H9 (cell line): ENCODE data around the gene CDH13. TPM values are rescaled to one million over a fixed set of nuclear protein-coding genes. Genes with fewer than 3 reads are reported as not detected.

Experiments
- DNase-seq: peaks from one replicate; pipeline ENCODE4 v3.0.0-alpha.2; 2017
- H2AFZ ChIP-seq: one replicate; pipeline ENCODE4 v1.6.1; 2013; ENCODE audit warnings: mild to moderate bottlenecking, low read length, control low read depth, moderate library complexity
- H2AK5ac ChIP-seq: 2 replicates; pipeline ENCODE4 v1.6.1; 2013; ENCODE audit warnings: low read length, control low read depth, mixed read lengths; ENCODE audit not compliant: insufficient read length
- H2BK120ac ChIP-seq: one replicate; pipeline ENCODE4 v1.6.1; 2013; ENCODE audit warnings: low read depth, mild to moderate bottlenecking, low read length, control low read depth, inconsistent platforms; ENCODE audit not compliant: poor library complexity, severe bottlenecking
- H2BK12ac ChIP-seq: 2 replicates; pipeline ENCODE4 v1.6.1; 2013; ENCODE audit warnings: low read length, control low read depth, mixed read lengths, low read depth; ENCODE audit not compliant: insufficient read length
- H2BK15ac ChIP-seq: 2 replicates; pipeline ENCODE4 v1.6.1; 2013; ENCODE audit warnings: low read depth, low read length, control low read depth
- H2BK20ac ChIP-seq: one replicate; pipeline ENCODE4 v1.6.1; 2013; ENCODE audit warnings: low read depth, mild to moderate bottlenecking, low read length, control low read depth, inconsistent platforms; ENCODE audit not compliant: poor library complexity, severe bottlenecking
- H2BK5ac ChIP-seq: 2 replicates; pipeline ENCODE4 v1.6.1; 2013; ENCODE audit warnings: low read length, control low read depth, mixed read lengths; ENCODE audit not compliant: insufficient read length
- H3K14ac ChIP-seq: 2 replicates; pipeline ENCODE4 v1.6.1; 2013; ENCODE audit warnings: low read length, control low read depth; ENCODE audit not compliant: insufficient read depth
- H3K18ac ChIP-seq: 2 replicates; pipeline ENCODE4 v1.6.1; 2013; ENCODE audit warnings: low read depth, mild to moderate bottlenecking, mixed read lengths, low read length, control low read depth; ENCODE audit not compliant: insufficient read length
- H3K23ac ChIP-seq: 2 replicates; pipeline ENCODE4 v1.6.1; 2013; ENCODE audit warnings: low read length, control low read depth, mixed read lengths, low read depth; ENCODE audit not compliant: insufficient read length
- H3K23me2 ChIP-seq: 2 replicates; pipeline ENCODE4 v1.6.1; 2013; ENCODE audit warnings: low read depth, mild to moderate bottlenecking, mixed read lengths, low read length, control low read depth; ENCODE audit not compliant: insufficient read length, poor library complexity, severe bottlenecking
- H3K27ac ChIP-seq: 2 replicates; pipeline ENCODE4 v1.5.1; 2013; ENCODE audit warnings: low read length, control low read depth, mixed read lengths, low read depth; ENCODE audit not compliant: insufficient read length
- H3K27me3 ChIP-seq: 2 replicates; pipeline ENCODE4 v1.6.1; 2013; ENCODE audit warnings: low read length, control low read depth, inconsistent platforms; ENCODE audit not compliant: insufficient read depth
- H3K4ac ChIP-seq: 2 replicates; pipeline ENCODE4 v1.6.1; 2013; ENCODE audit warnings: low read depth, mild to moderate bottlenecking, control low read depth, inconsistent platforms, low read length, moderate library complexity
- H3K4me1 ChIP-seq: 2 replicates; pipeline ENCODE4 v1.6.1; 2013; ENCODE audit warnings: low read length, control low read depth, inconsistent platforms; ENCODE audit not compliant: insufficient read depth
- H3K4me2 ChIP-seq: 2 replicates; pipeline ENCODE4 v1.6.1; 2013; ENCODE audit warnings: low read length, control low read depth, mixed read lengths; ENCODE audit not compliant: insufficient read length, insufficient read depth
- H3K56ac ChIP-seq: 2 replicates; pipeline ENCODE4 v1.6.1; 2013; ENCODE audit warnings: low read depth, mild to moderate bottlenecking, mixed read lengths, low read length, control low read depth; ENCODE audit not compliant: insufficient read length
- H3K79me1 ChIP-seq: 2 replicates; pipeline ENCODE4 v1.6.1; 2013; ENCODE audit warnings: low read depth, mild to moderate bottlenecking, moderate library complexity, low read length, control low read depth, inconsistent platforms; ENCODE audit not compliant: insufficient read depth, poor library complexity, severe bottlenecking
- H3K79me2 ChIP-seq: 2 replicates; pipeline ENCODE4 v1.6.1; 2013; ENCODE audit warnings: low read length, control low read depth, inconsistent platforms; ENCODE audit not compliant: insufficient read depth
- H3K9ac ChIP-seq: 2 replicates; pipeline ENCODE4 v1.6.1; 2013; ENCODE audit warnings: low read length, control low read depth, mixed read lengths; ENCODE audit not compliant: insufficient read length; ENCODE audit errors: extremely low read depth
- H3K9me3 ChIP-seq: one replicate; pipeline ENCODE4 v1.6.1; 2013; ENCODE audit warnings: low read depth, low read length, inconsistent platforms; ENCODE audit not compliant: control insufficient read depth
- H3T11ph ChIP-seq: one replicate; pipeline ENCODE4 v1.6.1; 2013; ENCODE audit warnings: mild to moderate bottlenecking, low read length, control low read depth, inconsistent platforms
- H4K20me1 ChIP-seq: one replicate; pipeline ENCODE4 v1.6.1; 2013; ENCODE audit not compliant: control insufficient read depth, insufficient read length, insufficient read depth
- H4K5ac ChIP-seq: 2 replicates; pipeline ENCODE4 v1.6.1; 2013; ENCODE audit warnings: low read depth, mild to moderate bottlenecking, mixed read lengths, low read length, control low read depth; ENCODE audit not compliant: insufficient read length
- H4K8ac ChIP-seq: replicated peaks from 2 replicates; pipeline ENCODE4 v1.6.1; 2013; ENCODE audit warnings: low read length, control low read depth, mixed read lengths, low read depth; ENCODE audit not compliant: insufficient read length
- H4K91ac ChIP-seq: 2 replicates; pipeline ENCODE4 v1.6.1; 2013; ENCODE audit warnings: low read depth, mild to moderate bottlenecking, moderate library complexity, mixed read lengths, low read length, control low read depth; ENCODE audit not compliant: insufficient read length
- H3K27ac Mint-ChIP-seq, 3 experiments: 2 replicates in 2 of 3; 3 replicates in 1 of 3; pipeline ENCODE4 v1.8.0; 2020 to 2021; ENCODE audit warnings: mixed read lengths in 3 of 3, mild to moderate bottlenecking in 1 of 3, moderate library complexity in 1 of 3
- H3K27me3 Mint-ChIP-seq: 2 replicates; pipeline ENCODE4 v1.8.0; 2021; ENCODE audit warnings: low read depth, mild to moderate bottlenecking, moderate library complexity, mixed read lengths
- H3K36me3 Mint-ChIP-seq, 3 experiments: 2 replicates in 2 of 3; 3 replicates in 1 of 3; pipeline ENCODE4 v1.8.0; 2020 to 2021; ENCODE audit warnings: low read depth in 3 of 3, mixed read lengths in 3 of 3; ENCODE audit not compliant: insufficient read depth in 1 of 3
- H3K4me1 Mint-ChIP-seq, 2 experiments: 2 replicates each; pipeline ENCODE4 v1.8.0; 2020; ENCODE audit warnings: mixed read lengths in 2 of 2
- H3K4me3 Mint-ChIP-seq, 2 experiments: 2 replicates in 1 of 2; 3 replicates in 1 of 2; pipeline ENCODE4 v1.8.0; 2020 to 2021; ENCODE audit warnings: mild to moderate bottlenecking in 2 of 2, mixed read lengths in 2 of 2, moderate library complexity in 1 of 2
- H3K9me3 Mint-ChIP-seq, 2 experiments: 2 replicates in 1 of 2; 3 replicates in 1 of 2; pipeline ENCODE4 v1.8.0; 2020; ENCODE audit warnings: mild to moderate bottlenecking in 2 of 2, mixed read lengths in 2 of 2, moderate library complexity in 1 of 2
- WGBS: extraction: QIAGEN DNeasy Blood & Tissue Kit; methylation state at CpG from one replicate; pipeline ENCODE4 v1.1.7; 2013; ENCODE audit warnings: missing lambda C conversion rate, low lambda C conversion rate, mixed read lengths; ENCODE audit not compliant: insufficient read length; ENCODE audit errors: extremely low coverage; 5-methylcytosine and 5-hydroxymethylcytosine counted together
- total RNA-seq: library from RNA; stranded (reverse); gene quantifications from 2 replicates; pipeline ENCODE4 v1.2.1, GENCODE V29; 2021
- TF ChIP-seq, protein P1 (sequence below): fragments of 200-600 bp; sonication (generic); conservative IDR thresholded peaks from 3 replicates; pipeline ENCODE4 v1.8.0; 2021; ENCODE audit warnings: antibody characterized with exemption, mild to moderate bottlenecking

Gene CDH13
- total RNA-seq, 1 experiment from 2014 or later: 1.5 TPM

DNA sequence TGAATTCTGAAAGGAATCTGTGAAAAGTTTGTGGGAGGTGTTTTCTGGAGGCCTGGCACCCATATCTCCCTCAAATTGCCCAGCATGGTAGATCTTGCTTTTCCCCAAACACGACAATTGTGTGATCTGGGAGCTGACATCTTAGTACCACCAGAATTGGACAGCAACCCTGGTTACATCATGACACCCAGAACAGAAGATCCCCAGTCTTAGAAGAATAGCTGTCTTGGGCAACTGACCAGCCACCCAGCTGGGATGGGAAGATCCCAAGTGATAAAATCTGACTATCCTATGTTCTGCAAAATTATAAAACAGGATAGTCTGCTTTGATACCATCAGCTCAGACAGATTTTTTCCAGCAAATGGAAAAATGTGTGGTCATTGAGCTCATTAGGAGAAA is 235.3 kb downstream of the CDH13 start:
- no peak overlapping the region for H2BK12ac ChIP-seq
- TF ChIP-seq, protein P1, sequence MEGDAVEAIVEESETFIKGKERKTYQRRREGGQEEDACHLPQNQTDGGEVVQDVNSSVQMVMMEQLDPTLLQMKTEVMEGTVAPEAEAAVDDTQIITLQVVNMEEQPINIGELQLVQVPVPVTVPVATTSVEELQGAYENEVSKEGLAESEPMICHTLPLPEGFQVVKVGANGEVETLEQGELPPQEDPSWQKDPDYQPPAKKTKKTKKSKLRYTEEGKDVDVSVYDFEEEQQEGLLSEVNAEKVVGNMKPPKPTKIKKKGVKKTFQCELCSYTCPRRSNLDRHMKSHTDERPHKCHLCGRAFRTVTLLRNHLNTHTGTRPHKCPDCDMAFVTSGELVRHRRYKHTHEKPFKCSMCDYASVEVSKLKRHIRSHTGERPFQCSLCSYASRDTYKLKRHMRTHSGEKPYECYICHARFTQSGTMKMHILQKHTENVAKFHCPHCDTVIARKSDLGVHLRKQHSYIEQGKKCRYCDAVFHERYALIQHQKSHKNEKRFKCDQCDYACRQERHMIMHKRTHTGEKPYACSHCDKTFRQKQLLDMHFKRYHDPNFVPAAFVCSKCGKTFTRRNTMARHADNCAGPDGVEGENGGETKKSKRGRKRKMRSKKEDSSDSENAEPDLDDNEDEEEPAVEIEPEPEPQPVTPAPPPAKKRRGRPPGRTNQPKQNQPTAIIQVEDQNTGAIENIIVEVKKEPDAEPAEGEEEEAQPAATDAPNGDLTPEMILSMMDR: no peak
- no peak overlapping the region for H3K4ac ChIP-seq
- no peak overlapping the region for H4K8ac ChIP-seq
- Mint-ChIP-seq H3K27ac (no peak overlapping the region), H3K4me3 (no peak overlapping the region), H3K9me3 (peaks cover 24 to 26% of the 10 kb centered on the region in 2 experiments), H3K36me3 (peaks cover 13 to 20% (median 14%) of the 10 kb centered on the region in 3 experiments), H3K27me3 (peaks cover 2% of the 10 kb centered on the region), H3K4me1 (no peaks in the 10 kb centered on the region)
- H3K79me2 ChIP-seq: no peaks in the 10 kb centered on the region
- H2BK120ac ChIP-seq: no peak overlapping the region
- no peaks in the 10 kb centered on the region for H3K9me3 ChIP-seq
- H2BK20ac ChIP-seq: no peak overlapping the region
- H3K56ac ChIP-seq: no peak overlapping the region
- H2AK5ac ChIP-seq: no peak overlapping the region
- H3K9ac ChIP-seq: no peak overlapping the region
- WGBS: no CpG with 5 or more reads among the region's 1 CpG
- H2AFZ ChIP-seq: no peak overlapping the region
- no peak overlapping the region for H4K5ac ChIP-seq
- no peak overlapping the region for H3K18ac ChIP-seq
- no peak overlapping the region for H3K4me2 ChIP-seq
- no peak for DNase-seq
- no peak overlapping the region for H3K14ac ChIP-seq
- no peaks in the 10 kb centered on the region for H3K23me2 ChIP-seq
- no peaks in the 10 kb centered on the region for H3K4me1 ChIP-seq
- H4K91ac ChIP-seq: no peak overlapping the region
- H3T11ph ChIP-seq: no peak overlapping the region
- H3K27ac ChIP-seq: no peak overlapping the region
- H3K79me1 ChIP-seq: no peaks in the 10 kb centered on the region
- H2BK5ac ChIP-seq: no peak overlapping the region
- H3K27me3 ChIP-seq: no peaks in the 10 kb centered on the region
- no peak overlapping the region for H3K23ac ChIP-seq
- no peak overlapping the region for H2BK15ac ChIP-seq
- no peaks in the 10 kb centered on the region for H4K20me1 ChIP-seq
